Measurements from ENCODE around the gene PHF13.
A peak's percentile ranks its signal among the peaks of the same experiment; 100 is the strongest.
"Not testable (repeated sequence)": the region's sequence is repeated elsewhere in the genome, so short reads cannot be mapped to it uniquely, and the experiment has no call there.

The PHF13 gene

DNA sequence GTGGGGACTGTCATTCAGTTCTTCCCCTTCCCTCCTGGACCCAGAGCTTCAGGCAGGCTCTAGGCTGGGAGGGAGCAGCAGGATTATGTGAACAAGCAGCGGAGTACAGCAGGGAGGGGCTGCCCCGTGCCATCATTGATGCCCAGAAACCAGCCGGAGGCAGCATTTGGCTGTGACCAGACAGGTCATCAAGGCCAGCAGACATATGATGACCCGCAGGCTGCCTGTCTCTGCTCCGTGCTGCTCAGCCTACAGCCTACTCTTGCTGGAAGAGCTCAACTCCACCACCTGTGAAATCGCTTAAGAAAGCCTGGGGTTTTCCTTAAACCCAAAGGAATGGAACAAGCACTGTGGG, 15.8 kb upstream of the PHF13 start:
- Histone ChIP-seq H3K9me3 (ENCODE audit: severe bottlenecking) (no peaks in the 10 kb centered on the region), H3K36me3 (ENCODE audit: low read depth) (peaks cover 70% of the 10 kb centered on the region), H3K4me3 (ENCODE audit: severe bottlenecking) (no peak overlapping the region), H3K27me3 (ENCODE audit: insufficient read depth, poor library complexity, severe bottlenecking) (no peaks in the 10 kb centered on the region), H3K27ac (ENCODE audit: poor library complexity, severe bottlenecking) (no peak overlapping the region), H3K4me1 (ENCODE audit: insufficient read depth, poor library complexity, severe bottlenecking) (peaks cover 14% of the 10 kb centered on the region)
- TF ChIP-seq, protein P1, sequence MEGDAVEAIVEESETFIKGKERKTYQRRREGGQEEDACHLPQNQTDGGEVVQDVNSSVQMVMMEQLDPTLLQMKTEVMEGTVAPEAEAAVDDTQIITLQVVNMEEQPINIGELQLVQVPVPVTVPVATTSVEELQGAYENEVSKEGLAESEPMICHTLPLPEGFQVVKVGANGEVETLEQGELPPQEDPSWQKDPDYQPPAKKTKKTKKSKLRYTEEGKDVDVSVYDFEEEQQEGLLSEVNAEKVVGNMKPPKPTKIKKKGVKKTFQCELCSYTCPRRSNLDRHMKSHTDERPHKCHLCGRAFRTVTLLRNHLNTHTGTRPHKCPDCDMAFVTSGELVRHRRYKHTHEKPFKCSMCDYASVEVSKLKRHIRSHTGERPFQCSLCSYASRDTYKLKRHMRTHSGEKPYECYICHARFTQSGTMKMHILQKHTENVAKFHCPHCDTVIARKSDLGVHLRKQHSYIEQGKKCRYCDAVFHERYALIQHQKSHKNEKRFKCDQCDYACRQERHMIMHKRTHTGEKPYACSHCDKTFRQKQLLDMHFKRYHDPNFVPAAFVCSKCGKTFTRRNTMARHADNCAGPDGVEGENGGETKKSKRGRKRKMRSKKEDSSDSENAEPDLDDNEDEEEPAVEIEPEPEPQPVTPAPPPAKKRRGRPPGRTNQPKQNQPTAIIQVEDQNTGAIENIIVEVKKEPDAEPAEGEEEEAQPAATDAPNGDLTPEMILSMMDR (IDR thresholded peaks at IDR 0.05; ENCODE audit: poor library complexity, severe bottlenecking), result no peak
- ATAC-seq (ENCODE audit: low read depth), result no peak
- DNase-seq (ENCODE audit: low spot score), result no peak

DNA sequence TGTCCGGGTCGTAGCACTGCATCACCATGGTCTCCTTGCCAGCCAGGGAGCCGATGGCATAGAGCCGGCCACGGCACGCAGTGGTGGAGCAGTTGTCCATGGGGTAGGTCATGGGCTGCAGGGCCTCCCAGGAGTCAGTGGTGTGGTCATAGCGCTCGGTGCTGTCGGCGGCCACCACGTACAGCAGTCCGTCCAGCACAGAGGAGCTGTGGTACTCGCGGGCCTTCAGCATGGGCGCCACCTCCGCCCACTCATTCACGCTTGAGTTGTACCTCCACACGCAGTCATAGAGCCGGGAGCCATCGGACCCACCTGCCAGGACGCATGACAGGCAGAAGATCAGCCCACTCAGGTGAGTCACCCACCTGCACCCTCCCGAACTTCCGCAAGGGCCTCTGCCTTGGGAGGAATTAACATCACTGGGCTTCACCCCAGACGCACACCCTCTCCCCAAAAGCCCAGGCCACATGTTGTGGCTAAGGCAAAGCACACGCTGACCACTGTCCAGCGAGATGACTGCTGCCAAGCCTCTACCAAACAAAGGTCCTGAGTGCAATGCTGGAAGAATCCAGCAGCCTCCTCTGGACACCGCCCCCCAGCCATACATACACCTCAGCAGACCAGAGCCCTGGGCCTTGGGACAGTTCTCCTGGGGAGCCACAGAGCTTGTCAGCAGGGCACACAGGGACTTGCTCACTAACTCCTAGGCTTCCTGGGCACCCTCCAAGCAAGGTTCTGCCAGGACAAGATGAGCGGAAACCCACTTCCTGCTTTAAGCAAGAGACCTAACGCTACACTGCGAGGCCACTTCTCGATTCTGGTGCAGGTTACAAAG, 14.2 kb upstream of the PHF13 start:
- DNase-seq (ENCODE audit: low spot score), result peak; percentile 80
- TF ChIP-seq, protein P1 (IDR thresholded peaks at IDR 0.05; ENCODE audit: poor library complexity, severe bottlenecking), result no peak
- H3K4me1 ChIP-seq (ENCODE audit: insufficient read depth, poor library complexity, severe bottlenecking), result peaks cover 24% of the 10 kb centered on the region
- peaks cover 54% of the 10 kb centered on the region for H3K36me3 ChIP-seq (ENCODE audit: low read depth)
- peak overlapping the region; percentile 52 for H3K4me3 ChIP-seq (ENCODE audit: severe bottlenecking)
- H3K9me3 ChIP-seq (ENCODE audit: severe bottlenecking), result no peaks in the 10 kb centered on the region
- ATAC-seq (ENCODE audit: low read depth), result peak; percentile 40
- H3K27me3 ChIP-seq (ENCODE audit: insufficient read depth, poor library complexity, severe bottlenecking), result no peaks in the 10 kb centered on the region
- peak overlapping the region; percentile 85 for H3K27ac ChIP-seq (ENCODE audit: poor library complexity, severe bottlenecking)

DNA sequence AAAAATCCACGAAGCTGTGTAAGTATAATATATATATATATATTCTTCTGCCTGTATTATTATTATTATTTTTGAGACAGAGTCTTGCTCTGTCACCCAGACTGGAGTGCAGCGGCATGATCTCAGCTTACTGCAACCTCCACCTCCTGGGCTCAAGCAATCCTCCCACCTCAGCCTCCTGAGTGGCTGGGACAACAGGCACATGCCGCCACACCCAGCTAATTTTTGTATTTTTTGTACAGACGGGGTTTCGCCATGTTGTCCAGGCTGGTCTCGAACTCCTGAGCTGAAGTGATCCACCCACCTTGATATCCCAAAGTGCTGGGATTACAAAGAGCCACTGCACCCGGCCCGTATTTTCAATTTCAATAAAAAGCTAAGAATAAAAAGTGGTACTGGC, 13.5 kb upstream of the PHF13 start:
- peak overlapping the region; percentile 52 for H3K4me3 ChIP-seq (ENCODE audit: severe bottlenecking)

DNA sequence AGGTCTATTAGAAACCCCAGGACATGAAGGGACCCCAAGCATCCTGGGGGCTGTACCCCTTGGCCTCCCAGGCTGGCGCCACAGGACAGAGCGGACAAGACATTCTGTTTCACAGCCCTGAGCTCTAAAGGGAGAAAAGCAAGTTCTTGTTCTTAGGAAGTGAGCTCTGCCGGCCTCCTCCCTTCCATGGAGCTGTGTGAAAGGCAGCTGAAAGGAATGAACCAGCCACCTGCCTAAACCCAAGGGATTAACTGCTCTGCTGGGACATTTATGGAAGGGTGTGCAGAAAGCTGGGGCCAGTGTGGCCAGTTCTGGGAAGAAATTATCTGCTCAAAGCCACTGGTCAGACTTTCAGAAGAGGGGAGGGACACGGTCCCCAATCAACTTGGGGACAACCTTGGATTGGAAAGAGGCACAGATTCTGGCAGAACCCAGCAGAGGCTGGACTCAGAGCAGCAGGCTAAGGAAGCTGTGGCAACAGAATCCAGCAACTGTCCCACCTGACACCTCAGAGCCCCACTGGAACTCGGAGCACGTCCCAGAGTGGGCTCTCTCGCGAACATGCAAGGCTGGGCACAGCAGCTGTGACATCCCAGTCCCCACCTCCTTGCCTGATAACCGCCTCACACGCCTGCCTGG, 13.0 kb upstream of the PHF13 start:
- H3K27me3 ChIP-seq (ENCODE audit: insufficient read depth, poor library complexity, severe bottlenecking), result no peaks in the 10 kb centered on the region
- H3K4me1 ChIP-seq (ENCODE audit: insufficient read depth, poor library complexity, severe bottlenecking), result peaks cover 25% of the 10 kb centered on the region
- peak overlapping the region; percentile 52 for H3K4me3 ChIP-seq (ENCODE audit: severe bottlenecking)
- TF ChIP-seq, protein P1 (IDR thresholded peaks at IDR 0.05; ENCODE audit: poor library complexity, severe bottlenecking), result no peak
- DNase-seq (ENCODE audit: low spot score) (no peak), ATAC-seq (ENCODE audit: low read depth) (no peak)
- peaks cover 43% of the 10 kb centered on the region for H3K36me3 ChIP-seq (ENCODE audit: low read depth)
- H3K9me3 ChIP-seq (ENCODE audit: severe bottlenecking), result no peaks in the 10 kb centered on the region
- H3K27ac ChIP-seq (ENCODE audit: poor library complexity, severe bottlenecking), result peak overlapping the region; percentile 85

More for the DNA sequence above, 13.5 kb upstream of the PHF13 start:
- H3K9me3 ChIP-seq (ENCODE audit: severe bottlenecking); H3K27me3 ChIP-seq (ENCODE audit: insufficient read depth, poor library complexity, severe bottlenecking); ATAC-seq (ENCODE audit: low read depth); DNase-seq (ENCODE audit: low spot score): not testable (repeated sequence)
- H3K36me3 ChIP-seq (ENCODE audit: low read depth), result peaks cover 48% of the 10 kb centered on the region
- H3K4me1 ChIP-seq (ENCODE audit: insufficient read depth, poor library complexity, severe bottlenecking), result peaks cover 25% of the 10 kb centered on the region
- peak overlapping the region; percentile 85 for H3K27ac ChIP-seq (ENCODE audit: poor library complexity, severe bottlenecking)

DNA sequence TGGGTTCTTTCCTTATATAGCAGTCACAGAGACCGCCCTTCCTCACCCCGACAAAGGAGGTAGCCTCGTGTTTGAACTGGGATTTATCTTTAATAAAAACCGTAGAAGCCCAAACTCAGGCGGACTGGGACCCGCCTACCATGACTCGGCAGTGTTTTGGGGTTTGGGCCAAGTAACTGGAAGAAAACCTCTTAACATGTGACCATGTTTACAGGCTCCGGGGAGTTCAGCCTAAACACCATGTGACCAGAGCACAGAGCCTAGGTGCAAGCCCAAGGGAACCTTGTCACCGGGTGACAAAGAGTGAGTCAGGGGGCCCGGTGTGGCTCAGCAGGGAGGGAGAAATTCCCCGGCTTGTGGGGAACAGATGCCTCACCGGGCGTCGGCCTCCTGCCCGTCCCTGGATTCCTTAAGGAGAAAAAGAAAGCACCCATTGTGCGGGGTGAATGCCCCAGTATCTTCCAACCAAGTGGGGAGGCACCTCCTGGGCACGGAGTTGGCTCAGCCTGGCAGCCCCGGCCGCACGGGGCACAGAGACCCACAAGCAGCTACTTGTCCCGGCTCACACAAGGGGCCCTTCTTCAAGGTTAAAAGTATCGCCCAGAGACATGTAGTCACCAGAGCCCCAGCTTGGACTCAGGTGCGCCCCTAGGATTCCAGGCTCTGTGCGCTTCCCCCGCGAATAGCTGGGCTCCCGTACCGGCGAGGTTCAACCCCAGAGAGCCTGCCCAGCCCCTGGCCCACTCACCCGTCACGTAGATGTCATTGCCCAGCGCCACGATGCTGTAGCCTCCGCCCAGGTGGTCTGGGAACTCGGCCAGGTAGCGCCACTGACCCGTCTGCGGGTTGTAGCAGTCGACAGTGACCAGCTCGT, 12.2 kb upstream of the PHF13 start:
- Histone ChIP-seq H3K36me3 (ENCODE audit: low read depth) (peaks cover 35% of the 10 kb centered on the region), H3K4me1 (ENCODE audit: insufficient read depth, poor library complexity, severe bottlenecking) (peaks cover 25% of the 10 kb centered on the region), H3K4me3 (ENCODE audit: severe bottlenecking) (peak overlapping the region; percentile 52), H3K27me3 (ENCODE audit: insufficient read depth, poor library complexity, severe bottlenecking) (no peaks in the 10 kb centered on the region), H3K9me3 (ENCODE audit: severe bottlenecking) (no peaks in the 10 kb centered on the region), H3K27ac (ENCODE audit: poor library complexity, severe bottlenecking) (peak overlapping the region; percentile 85)
- ATAC-seq (ENCODE audit: low read depth) (peak; percentile 57), DNase-seq (ENCODE audit: low spot score) (peak; percentile 92)
- TF ChIP-seq, protein P1 (IDR thresholded peaks at IDR 0.05; ENCODE audit: poor library complexity, severe bottlenecking), result no peak

Data from RWPE2 (cell line).